Panc1 (cell line): ENCODE results near the gene PDE4B. TPM values are rescaled to one million over a fixed set of nuclear protein-coding genes. Genes with fewer than 3 reads are reported as not detected.

ENCODE experiments used
- ATAC-seq: fragments of 200-7000 bp; cut with Tn5 transposase; 2 replicates; pipeline ENCODE4 v1.9.1; 2020; ENCODE audit warnings: mild to moderate bottlenecking, moderate library complexity
- BruUV-seq: library from RNA; stranded (reverse); fragments of 400-500 nt; replicated peaks from 2 replicates; lab custom pipeline; 2021; lab: Mats Ljungman, UMichigan
- CTCF ChIA-PET: fragments of 300-600 bp; sonication (Branson Sonifier 250); formaldehyde crosslinking; loops from one replicate; lab custom pipeline; 2022; ENCODE audit warnings: antibody characterized with exemption; lab: Charles Lee
- POLR2A ChIA-PET: fragments of 300-600 bp; sonication (Branson Sonifier 250); formaldehyde crosslinking; loops from one replicate; lab custom pipeline; 2022; ENCODE audit warnings: antibody characterized with exemption; lab: Charles Lee
- DNase-seq: peaks from one replicate; pipeline ENCODE4 v3.0.0-alpha.2; 2010; ENCODE audit warnings: low read depth, low spot score
- H3K27ac ChIP-seq: 2 replicates; pipeline ENCODE4 v1.5.1; 2011; ENCODE audit warnings: mild to moderate bottlenecking, low read length, inconsistent platforms
- H3K27me3 ChIP-seq: fragments of 200-500 bp; sonication (Bioruptor generic); 2 replicates; pipeline ENCODE4 v1.6.0; 2014; ENCODE audit warnings: low read length, inconsistent platforms; ENCODE audit not compliant: control insufficient read depth, insufficient read depth
- H3K36me3 ChIP-seq: fragments of 200-500 bp; sonication (Bioruptor generic); 2 replicates; pipeline ENCODE4 v1.5.1; 2014; ENCODE audit warnings: inconsistent platforms, mild to moderate bottlenecking, low read length, moderate library complexity; ENCODE audit not compliant: control insufficient read depth, insufficient read depth
- H3K4me1 ChIP-seq: 2 replicates; pipeline ENCODE4 v1.5.1; 2011; ENCODE audit warnings: inconsistent platforms, mild to moderate bottlenecking, low read length, moderate library complexity; ENCODE audit not compliant: control insufficient read depth, insufficient read depth
- H3K4me3 ChIP-seq, 2 experiments: 2 replicates each; pipeline ENCODE4 v1.5.1; 2011 to 2012; ENCODE audit warnings: low read depth in 2 of 2, low read length in 2 of 2, mild to moderate bottlenecking in 2 of 2, inconsistent platforms in 1 of 2, moderate library complexity in 1 of 2
- H3K9me3 ChIP-seq: fragments of 200-500 bp; sonication (Bioruptor generic); 2 replicates; pipeline ENCODE4 v1.5.1; 2014; ENCODE audit warnings: low read depth, mild to moderate bottlenecking, inconsistent platforms, low read length, moderate library complexity; ENCODE audit not compliant: control insufficient read depth, insufficient read depth
- POLR2AphosphoS5 ChIP-seq: IDR thresholded peaks from 2 replicates; pipeline ENCODE4 v1.6.1; 2012; ENCODE audit warnings: mild to moderate bottlenecking, low read depth, low read length, moderate library complexity
- REST ChIP-seq, 2 experiments: IDR thresholded peaks; 2 replicates each; pipeline ENCODE4 v1.6.1; 2011 to 2012; ENCODE audit warnings: low read depth in 2 of 2, control low read depth in 1 of 2, low read length in 1 of 2, mild to moderate bottlenecking in 1 of 2, moderate library complexity in 1 of 2; ENCODE audit not compliant: insufficient read depth in 1 of 2
- SIN3A ChIP-seq: IDR thresholded peaks from 2 replicates; pipeline ENCODE4 v1.6.1; 2012; ENCODE audit warnings: low read depth, mild to moderate bottlenecking, low read length, moderate library complexity, borderline replicate concordance; ENCODE audit not compliant: insufficient read depth
- TCF7L2 ChIP-seq: IDR thresholded peaks from 2 replicates; pipeline ENCODE4 v1.6.1; 2011; ENCODE audit warnings: mild to moderate bottlenecking, low read depth, low read length, inconsistent platforms
- in situ Hi-C: cut with HindIII; loops from 2 replicates; pipeline ENCODE4 v1.10.0; 2016; ENCODE audit warnings: low sequenced_read_pairs, low pct_unique_long_range_greater_than_20kb
- intact Hi-C: fragments of 100-400 bp; cut with micrococcal nuclease; formaldehyde crosslinking; loops from one replicate; pipeline ENCODE4 v1.10.0; 2022; ENCODE audit not compliant: unreplicated experiment
- total RNA-seq: library from RNA; stranded (reverse); gene quantifications from one replicate; pipeline ENCODE4 v1.2.1, GENCODE V29; 2021; ENCODE audit not compliant: unreplicated experiment
- TF ChIP-seq, protein P1 (sequence below): fragments of 450-650 bp; IDR thresholded peaks from 2 replicates; pipeline ENCODE4 v1.5.1; 2017; ENCODE audit warnings: mild to moderate bottlenecking

The PDE4B gene
- total RNA-seq, 1 experiment from 2014 or later, result 0.26 TPM

DNA sequence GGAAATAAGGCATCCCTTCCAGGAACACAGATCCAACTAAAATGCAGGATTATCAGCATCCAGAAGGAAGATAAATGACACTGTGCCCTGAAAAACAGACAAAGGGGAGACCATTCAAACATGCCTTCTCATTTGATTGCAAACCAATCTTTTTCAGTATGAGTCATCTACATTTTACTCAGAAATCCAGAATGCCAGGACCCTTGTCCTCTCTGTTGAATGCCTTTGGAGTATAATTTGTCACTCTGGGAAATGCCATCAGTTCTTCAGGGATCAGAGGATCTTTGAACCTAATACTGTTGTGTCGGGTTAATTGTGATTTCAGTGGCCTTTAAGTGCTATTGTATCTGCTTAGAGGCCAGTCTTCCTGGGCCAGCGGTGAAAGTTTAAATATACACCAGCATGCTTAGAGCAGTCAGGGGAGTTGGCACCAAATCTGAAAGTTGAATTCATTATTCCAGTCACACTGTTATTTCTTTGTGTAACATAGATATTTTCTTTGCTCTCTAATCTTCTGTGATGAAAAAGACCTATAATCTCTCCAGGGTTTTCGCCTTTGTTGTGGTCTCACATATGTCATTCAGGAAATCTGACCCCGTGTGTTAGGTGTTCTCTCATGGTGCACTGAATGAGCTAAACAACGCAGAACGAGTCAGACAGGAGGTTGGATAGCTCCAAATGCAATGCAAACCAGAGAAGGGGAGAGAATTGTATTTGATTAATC is 376.4 kb downstream of the PDE4B start:
- no TSS peak for BruUV-seq
- POLR2A ChIA-PET, result no interaction called here
- DNase-seq, result no peak
- no peak for ATAC-seq
- CTCF ChIA-PET, result no interaction called here
- intact Hi-C loops, result no loop called here
- Histone ChIP-seq H3K36me3 (no peaks in the 10 kb centered on the region), H3K4me1 (no peaks in the 10 kb centered on the region), H3K9me3 (no peaks in the 10 kb centered on the region), H3K4me3 (no peak overlapping the region), H3K27ac (no peak overlapping the region), H3K27me3 (no peaks in the 10 kb centered on the region)
- TF ChIP-seq REST (IDR thresholded peaks at IDR 0.05; ENCODE audit: insufficient read depth in 1 of 2, low read depth in 2 of 2, low read length in 1 of 2) (no peak), SIN3A (no peak), TCF7L2 (no peak), POLR2AphosphoS5 (no peak)
- TF ChIP-seq, protein P1, sequence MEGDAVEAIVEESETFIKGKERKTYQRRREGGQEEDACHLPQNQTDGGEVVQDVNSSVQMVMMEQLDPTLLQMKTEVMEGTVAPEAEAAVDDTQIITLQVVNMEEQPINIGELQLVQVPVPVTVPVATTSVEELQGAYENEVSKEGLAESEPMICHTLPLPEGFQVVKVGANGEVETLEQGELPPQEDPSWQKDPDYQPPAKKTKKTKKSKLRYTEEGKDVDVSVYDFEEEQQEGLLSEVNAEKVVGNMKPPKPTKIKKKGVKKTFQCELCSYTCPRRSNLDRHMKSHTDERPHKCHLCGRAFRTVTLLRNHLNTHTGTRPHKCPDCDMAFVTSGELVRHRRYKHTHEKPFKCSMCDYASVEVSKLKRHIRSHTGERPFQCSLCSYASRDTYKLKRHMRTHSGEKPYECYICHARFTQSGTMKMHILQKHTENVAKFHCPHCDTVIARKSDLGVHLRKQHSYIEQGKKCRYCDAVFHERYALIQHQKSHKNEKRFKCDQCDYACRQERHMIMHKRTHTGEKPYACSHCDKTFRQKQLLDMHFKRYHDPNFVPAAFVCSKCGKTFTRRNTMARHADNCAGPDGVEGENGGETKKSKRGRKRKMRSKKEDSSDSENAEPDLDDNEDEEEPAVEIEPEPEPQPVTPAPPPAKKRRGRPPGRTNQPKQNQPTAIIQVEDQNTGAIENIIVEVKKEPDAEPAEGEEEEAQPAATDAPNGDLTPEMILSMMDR, result no peak
- in situ Hi-C loops, result no loop called here

GRCh38 chr1:66172272-66172671 is 379.6 kb downstream of the PDE4B start:
- intact Hi-C loops, result no loop called here
- DNase-seq (no peak), ATAC-seq (no peak)
- ChIA-PET CTCF (no interaction called here), POLR2A (no interaction called here)
- H3K27ac ChIP-seq, result no peak overlapping the region
- in situ Hi-C loops, result no loop called here
- no peaks in the 10 kb centered on the region for H3K4me1 ChIP-seq
- BruUV-seq, result no TSS peak
- H3K27me3 ChIP-seq, result no peaks in the 10 kb centered on the region
- no peaks in the 10 kb centered on the region for H3K36me3 ChIP-seq
- TF ChIP-seq POLR2AphosphoS5, result no peak
- TF ChIP-seq, protein P1, result no peak
- no peak for TF ChIP-seq REST (IDR thresholded peaks at IDR 0.05; ENCODE audit: insufficient read depth in 1 of 2, low read depth in 2 of 2, low read length in 1 of 2)
- no peak for TF ChIP-seq SIN3A
- H3K4me3 ChIP-seq, result no peak overlapping the region
- no peaks in the 10 kb centered on the region for H3K9me3 ChIP-seq
